Heart left ventricle (tissue), 13 donors: ENCODE measurements around the gene STUB1.

Experiments
- CTCF ChIP-seq, 12 donors: fragments of 200-600 bp; sonication (generic) in 4 of 12; IDR thresholded peaks; one replicate each; pipeline versions ENCODE4 v1.5.0 to v1.8.0; 2018 to 2022; ENCODE audit warnings: antibody characterized with exemption in 12 of 12, mild to moderate bottlenecking in 5 of 12
- POLR2A ChIP-seq, 2 donors: fragments of 450-650 bp; IDR thresholded peaks; one replicate each; pipeline ENCODE4 v1.6.1; 2017; ENCODE audit warnings: antibody characterized with exemption in 2 of 2, mild to moderate bottlenecking in 2 of 2, moderate library complexity in 2 of 2
- donor health status: ischemic (EF 13 %, LVEDD 7.1; RV severe dilation, severe dysfunction).
- donor health status: DM: no; HTN: yes; CAD: no.
- donor health status: DM: no; HTN: no; CAD: no.
- donor health status: ischemic (EF 25% LVEDD 6.9; RV normal size, moderate dysfunction).
- donor health status: ischemic (EF 25% LVEDD 5.7; RV mildly dilated, moderate dysfunction).
- donor health status: ischemic (EF 35%, LVEDD 5.7; RV mildly dilated, moderate dysfunction).
- donor health status: nonischemic (EF 11% LVEDD 7.7; RV severe dilation, severe dysfunction).
- donor health status: DM: yes; HTN: yes; CAD: no.
- donor health status: PGD.
- donor health status: ischemic (EF 29% LVEDD 5.4; RV normal size, mild dysfunction).
- donor health status: nonischemic (EF 23%, LVEDD 6.1; RV moderate dilation, normal function).

DNA sequence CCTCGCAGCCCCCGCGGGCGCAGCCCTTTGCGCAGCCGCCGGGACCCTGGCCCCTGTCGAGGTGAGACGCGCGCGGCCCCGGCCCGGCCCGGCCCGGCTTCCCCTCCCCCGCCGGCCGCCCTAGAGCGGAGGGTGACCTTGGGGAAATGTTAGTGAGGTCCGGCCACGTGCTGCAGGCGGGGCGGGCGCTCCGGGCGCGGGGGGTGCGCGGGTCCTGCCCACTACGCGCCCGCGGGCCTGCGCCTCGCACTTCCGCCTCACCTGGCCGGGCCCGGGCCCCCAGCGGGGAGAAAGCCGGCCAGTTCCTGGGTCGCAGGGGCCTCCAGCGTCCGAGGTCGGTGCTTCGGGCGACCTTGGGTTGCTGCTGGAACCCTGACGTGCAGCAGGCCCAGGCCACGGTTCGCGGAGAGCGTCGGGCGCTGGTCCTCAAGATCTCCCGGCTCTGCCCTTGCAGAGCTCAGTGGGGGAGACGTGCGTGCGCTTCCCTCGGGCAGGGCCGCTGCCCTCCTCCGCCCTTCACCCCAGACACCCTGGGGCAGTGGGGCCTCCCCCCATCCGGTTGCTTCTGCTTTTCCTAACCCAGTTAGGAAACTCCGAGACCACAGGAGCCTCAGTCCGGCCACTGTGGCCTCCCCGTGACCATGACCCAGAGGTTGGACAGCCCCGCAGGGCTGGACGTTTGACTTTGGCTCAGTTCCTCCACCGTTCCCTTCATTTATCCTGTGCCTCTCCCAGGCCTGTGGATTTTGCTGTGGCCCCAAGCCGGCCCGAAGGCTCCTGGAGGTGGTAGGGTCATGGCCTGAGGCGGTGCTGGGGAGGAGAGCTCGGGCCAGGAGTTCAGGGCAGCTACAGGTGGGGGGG lies 37.8 kb upstream of the STUB1 start:
- TF ChIP-seq CTCF (IDR thresholded peaks at IDR 0.05) = no peak
- no peak for TF ChIP-seq POLR2A (IDR thresholded peaks at IDR 0.05)
